H9 (cell line): Measurements from ENCODE around the gene GLRA3. TPM values are rescaled to one million over a fixed set of nuclear protein-coding genes. Genes with fewer than 3 reads are reported as not detected.

ENCODE experiments used
- DNase-seq: peaks from one replicate; pipeline ENCODE4 v3.0.0-alpha.2; 2017
- H2AFZ ChIP-seq: one replicate; pipeline ENCODE4 v1.6.1; 2013; ENCODE audit warnings: mild to moderate bottlenecking, low read length, control low read depth, moderate library complexity
- H2AK5ac ChIP-seq: 2 replicates; pipeline ENCODE4 v1.6.1; 2013; ENCODE audit warnings: low read length, control low read depth, mixed read lengths; ENCODE audit not compliant: insufficient read length
- H2BK120ac ChIP-seq: one replicate; pipeline ENCODE4 v1.6.1; 2013; ENCODE audit warnings: low read depth, mild to moderate bottlenecking, low read length, control low read depth, inconsistent platforms; ENCODE audit not compliant: poor library complexity, severe bottlenecking
- H2BK12ac ChIP-seq: 2 replicates; pipeline ENCODE4 v1.6.1; 2013; ENCODE audit warnings: low read length, control low read depth, mixed read lengths, low read depth; ENCODE audit not compliant: insufficient read length
- H2BK15ac ChIP-seq: 2 replicates; pipeline ENCODE4 v1.6.1; 2013; ENCODE audit warnings: low read depth, low read length, control low read depth
- H2BK20ac ChIP-seq: one replicate; pipeline ENCODE4 v1.6.1; 2013; ENCODE audit warnings: low read depth, mild to moderate bottlenecking, low read length, control low read depth, inconsistent platforms; ENCODE audit not compliant: poor library complexity, severe bottlenecking
- H2BK5ac ChIP-seq: 2 replicates; pipeline ENCODE4 v1.6.1; 2013; ENCODE audit warnings: low read length, control low read depth, mixed read lengths; ENCODE audit not compliant: insufficient read length
- H3K14ac ChIP-seq: 2 replicates; pipeline ENCODE4 v1.6.1; 2013; ENCODE audit warnings: low read length, control low read depth; ENCODE audit not compliant: insufficient read depth
- H3K18ac ChIP-seq: 2 replicates; pipeline ENCODE4 v1.6.1; 2013; ENCODE audit warnings: low read depth, mild to moderate bottlenecking, mixed read lengths, low read length, control low read depth; ENCODE audit not compliant: insufficient read length
- H3K23ac ChIP-seq: 2 replicates; pipeline ENCODE4 v1.6.1; 2013; ENCODE audit warnings: low read length, control low read depth, mixed read lengths, low read depth; ENCODE audit not compliant: insufficient read length
- H3K23me2 ChIP-seq: 2 replicates; pipeline ENCODE4 v1.6.1; 2013; ENCODE audit warnings: low read depth, mild to moderate bottlenecking, mixed read lengths, low read length, control low read depth; ENCODE audit not compliant: insufficient read length, poor library complexity, severe bottlenecking
- H3K27ac ChIP-seq: 2 replicates; pipeline ENCODE4 v1.5.1; 2013; ENCODE audit warnings: low read length, control low read depth, mixed read lengths, low read depth; ENCODE audit not compliant: insufficient read length
- H3K27me3 ChIP-seq: 2 replicates; pipeline ENCODE4 v1.6.1; 2013; ENCODE audit warnings: low read length, control low read depth, inconsistent platforms; ENCODE audit not compliant: insufficient read depth
- H3K4ac ChIP-seq: 2 replicates; pipeline ENCODE4 v1.6.1; 2013; ENCODE audit warnings: low read depth, mild to moderate bottlenecking, control low read depth, inconsistent platforms, low read length, moderate library complexity
- H3K4me1 ChIP-seq: 2 replicates; pipeline ENCODE4 v1.6.1; 2013; ENCODE audit warnings: low read length, control low read depth, inconsistent platforms; ENCODE audit not compliant: insufficient read depth
- H3K4me2 ChIP-seq: 2 replicates; pipeline ENCODE4 v1.6.1; 2013; ENCODE audit warnings: low read length, control low read depth, mixed read lengths; ENCODE audit not compliant: insufficient read length, insufficient read depth
- H3K56ac ChIP-seq: 2 replicates; pipeline ENCODE4 v1.6.1; 2013; ENCODE audit warnings: low read depth, mild to moderate bottlenecking, mixed read lengths, low read length, control low read depth; ENCODE audit not compliant: insufficient read length
- H3K79me1 ChIP-seq: 2 replicates; pipeline ENCODE4 v1.6.1; 2013; ENCODE audit warnings: low read depth, mild to moderate bottlenecking, moderate library complexity, low read length, control low read depth, inconsistent platforms; ENCODE audit not compliant: insufficient read depth, poor library complexity, severe bottlenecking
- H3K79me2 ChIP-seq: 2 replicates; pipeline ENCODE4 v1.6.1; 2013; ENCODE audit warnings: low read length, control low read depth, inconsistent platforms; ENCODE audit not compliant: insufficient read depth
- H3K9ac ChIP-seq: 2 replicates; pipeline ENCODE4 v1.6.1; 2013; ENCODE audit warnings: low read length, control low read depth, mixed read lengths; ENCODE audit not compliant: insufficient read length; ENCODE audit errors: extremely low read depth
- H3K9me3 ChIP-seq: one replicate; pipeline ENCODE4 v1.6.1; 2013; ENCODE audit warnings: low read depth, low read length, inconsistent platforms; ENCODE audit not compliant: control insufficient read depth
- H3T11ph ChIP-seq: one replicate; pipeline ENCODE4 v1.6.1; 2013; ENCODE audit warnings: mild to moderate bottlenecking, low read length, control low read depth, inconsistent platforms
- H4K20me1 ChIP-seq: one replicate; pipeline ENCODE4 v1.6.1; 2013; ENCODE audit not compliant: control insufficient read depth, insufficient read length, insufficient read depth
- H4K5ac ChIP-seq: 2 replicates; pipeline ENCODE4 v1.6.1; 2013; ENCODE audit warnings: low read depth, mild to moderate bottlenecking, mixed read lengths, low read length, control low read depth; ENCODE audit not compliant: insufficient read length
- H4K8ac ChIP-seq: replicated peaks from 2 replicates; pipeline ENCODE4 v1.6.1; 2013; ENCODE audit warnings: low read length, control low read depth, mixed read lengths, low read depth; ENCODE audit not compliant: insufficient read length
- H4K91ac ChIP-seq: 2 replicates; pipeline ENCODE4 v1.6.1; 2013; ENCODE audit warnings: low read depth, mild to moderate bottlenecking, moderate library complexity, mixed read lengths, low read length, control low read depth; ENCODE audit not compliant: insufficient read length
- H3K27ac Mint-ChIP-seq, 3 experiments: 2 replicates in 2 of 3; 3 replicates in 1 of 3; pipeline ENCODE4 v1.8.0; 2020 to 2021; ENCODE audit warnings: mixed read lengths in 3 of 3, mild to moderate bottlenecking in 1 of 3, moderate library complexity in 1 of 3
- H3K27me3 Mint-ChIP-seq: 2 replicates; pipeline ENCODE4 v1.8.0; 2021; ENCODE audit warnings: low read depth, mild to moderate bottlenecking, moderate library complexity, mixed read lengths
- H3K36me3 Mint-ChIP-seq, 3 experiments: 2 replicates in 2 of 3; 3 replicates in 1 of 3; pipeline ENCODE4 v1.8.0; 2020 to 2021; ENCODE audit warnings: low read depth in 3 of 3, mixed read lengths in 3 of 3; ENCODE audit not compliant: insufficient read depth in 1 of 3
- H3K4me1 Mint-ChIP-seq, 2 experiments: 2 replicates each; pipeline ENCODE4 v1.8.0; 2020; ENCODE audit warnings: mixed read lengths in 2 of 2
- H3K4me3 Mint-ChIP-seq, 2 experiments: 2 replicates in 1 of 2; 3 replicates in 1 of 2; pipeline ENCODE4 v1.8.0; 2020 to 2021; ENCODE audit warnings: mild to moderate bottlenecking in 2 of 2, mixed read lengths in 2 of 2, moderate library complexity in 1 of 2
- H3K9me3 Mint-ChIP-seq, 2 experiments: 2 replicates in 1 of 2; 3 replicates in 1 of 2; pipeline ENCODE4 v1.8.0; 2020; ENCODE audit warnings: mild to moderate bottlenecking in 2 of 2, mixed read lengths in 2 of 2, moderate library complexity in 1 of 2
- WGBS: extraction: QIAGEN DNeasy Blood & Tissue Kit; methylation state at CpG from one replicate; pipeline ENCODE4 v1.1.7; 2013; ENCODE audit warnings: missing lambda C conversion rate, low lambda C conversion rate, mixed read lengths; ENCODE audit not compliant: insufficient read length; ENCODE audit errors: extremely low coverage; 5-methylcytosine and 5-hydroxymethylcytosine counted together
- total RNA-seq: library from RNA; stranded (reverse); gene quantifications from 2 replicates; pipeline ENCODE4 v1.2.1, GENCODE V29; 2021
- TF ChIP-seq, protein P1 (sequence below): fragments of 200-600 bp; sonication (generic); conservative IDR thresholded peaks from 3 replicates; pipeline ENCODE4 v1.8.0; 2021; ENCODE audit warnings: antibody characterized with exemption, mild to moderate bottlenecking

Gene GLRA3
- total RNA-seq, 1 experiment from 2014 or later, result 0.09 TPM

DNA sequence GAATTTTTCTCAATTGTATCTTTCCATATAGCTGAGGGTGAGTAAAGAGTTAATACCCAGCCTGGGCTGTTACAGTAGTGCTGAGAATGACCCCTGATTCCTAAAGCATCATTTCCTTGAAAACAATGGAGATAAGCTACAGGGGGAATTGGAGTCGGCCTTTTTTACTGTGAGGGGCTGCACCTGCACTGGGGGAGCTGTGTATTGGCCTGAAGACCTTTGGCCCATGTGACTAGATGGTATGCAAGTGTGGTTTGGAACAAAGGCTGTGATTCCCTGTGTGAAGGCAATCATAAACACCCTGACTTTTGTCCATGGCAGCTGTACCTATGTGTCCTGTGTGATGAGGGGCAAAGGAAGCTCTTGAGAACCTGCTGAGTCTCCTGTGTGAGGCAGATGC is 182.7 kb downstream of the GLRA3 start:
- Mint-ChIP-seq H3K4me3 (no peak overlapping the region), H3K4me1 (peaks cover 0 to 6% of the 10 kb centered on the region in 2 experiments; a peak in 3 of 4 replicates), H3K36me3 (no peaks in the 10 kb centered on the region), H3K9me3 (0 out of 5 replicates have a peak, but pooled peaks cover 0 to 1% of the 10 kb centered on the region in 2 experiments), H3K27ac (no peak overlapping the region; a peak in 1 of 7 replicates), H3K27me3 (no peaks in the 10 kb centered on the region)
- Histone ChIP-seq H3K56ac (no peak overlapping the region), H4K91ac (no peak overlapping the region), H3K23me2 (no peaks in the 10 kb centered on the region), H2BK5ac (no peak overlapping the region), H2AK5ac (peak overlapping the region; percentile 35), H3K9ac (no peak overlapping the region), H4K5ac (no peak overlapping the region), H2BK12ac (no peak overlapping the region), H3K23ac (no peak overlapping the region), H3K14ac (no peak overlapping the region), H3K27me3 (no peaks in the 10 kb centered on the region), H3K79me2 (no peaks in the 10 kb centered on the region), H4K8ac (no peak overlapping the region), H3K9me3 (no peaks in the 10 kb centered on the region), H4K20me1 (no peaks in the 10 kb centered on the region), H3K4ac (no peak overlapping the region), H3T11ph (no peak overlapping the region), H2BK15ac (no peak overlapping the region), H3K18ac (no peak overlapping the region), H2BK20ac (no peak overlapping the region), H3K4me2 (no peak overlapping the region), H3K79me1 (no peaks in the 10 kb centered on the region), H2BK120ac (no peak overlapping the region), H3K4me1 (no peaks in the 10 kb centered on the region), H3K27ac (no peak overlapping the region), H2AFZ (no peak overlapping the region)
- no CpG with 5 or more reads among the region's 1 CpG for whole genome bisulfite sequencing
- TF ChIP-seq, protein P1, sequence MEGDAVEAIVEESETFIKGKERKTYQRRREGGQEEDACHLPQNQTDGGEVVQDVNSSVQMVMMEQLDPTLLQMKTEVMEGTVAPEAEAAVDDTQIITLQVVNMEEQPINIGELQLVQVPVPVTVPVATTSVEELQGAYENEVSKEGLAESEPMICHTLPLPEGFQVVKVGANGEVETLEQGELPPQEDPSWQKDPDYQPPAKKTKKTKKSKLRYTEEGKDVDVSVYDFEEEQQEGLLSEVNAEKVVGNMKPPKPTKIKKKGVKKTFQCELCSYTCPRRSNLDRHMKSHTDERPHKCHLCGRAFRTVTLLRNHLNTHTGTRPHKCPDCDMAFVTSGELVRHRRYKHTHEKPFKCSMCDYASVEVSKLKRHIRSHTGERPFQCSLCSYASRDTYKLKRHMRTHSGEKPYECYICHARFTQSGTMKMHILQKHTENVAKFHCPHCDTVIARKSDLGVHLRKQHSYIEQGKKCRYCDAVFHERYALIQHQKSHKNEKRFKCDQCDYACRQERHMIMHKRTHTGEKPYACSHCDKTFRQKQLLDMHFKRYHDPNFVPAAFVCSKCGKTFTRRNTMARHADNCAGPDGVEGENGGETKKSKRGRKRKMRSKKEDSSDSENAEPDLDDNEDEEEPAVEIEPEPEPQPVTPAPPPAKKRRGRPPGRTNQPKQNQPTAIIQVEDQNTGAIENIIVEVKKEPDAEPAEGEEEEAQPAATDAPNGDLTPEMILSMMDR, result no peak
- DNase-seq, result no peak
